ENCODE data around the gene HTR6. TPM values are rescaled to one million over a fixed set of nuclear protein-coding genes. Genes with fewer than 3 reads are reported as not detected.
"Not testable (repeated sequence)": the region's sequence is repeated elsewhere in the genome, so short reads cannot be mapped to it uniquely, and the experiment has no call there.

The HTR6 gene
- total and polyA plus RNA-seq, 2 donors, result 0.02 TPM; not detected in 1

DNA sequence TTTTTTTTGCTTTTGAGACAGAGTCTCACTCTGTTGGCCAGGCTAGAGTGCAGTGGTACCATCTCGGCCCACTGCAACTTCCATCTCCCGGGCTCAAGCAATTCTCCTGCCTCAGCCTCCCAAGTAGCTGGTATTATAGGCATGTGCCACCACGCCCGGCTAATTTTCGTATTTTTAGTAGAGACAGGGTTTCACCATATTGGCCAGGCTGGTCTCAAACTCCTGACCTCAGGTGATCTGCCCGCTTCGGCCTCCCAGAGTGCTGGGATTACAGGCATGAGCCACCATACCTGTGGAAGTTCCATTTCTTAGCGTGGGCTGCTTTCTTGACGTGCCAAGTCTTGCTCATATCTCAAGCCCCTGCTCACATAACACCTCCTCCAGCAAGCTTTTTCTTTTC is 29.6 kb upstream of the HTR6 start:
- not testable (repeated sequence) for H3K36me3 ChIP-seq (ENCODE audit: control insufficient read depth in 2 of 2, insufficient read depth in 2 of 2, low read length in 1 of 2); H3K9me3 ChIP-seq (ENCODE audit: control insufficient read depth in 2 of 2, insufficient read depth in 1 of 2, low read length in 1 of 2); DNase-seq (ENCODE audit: low read depth in 6 of 9, low spot score in 9 of 9); H3K27ac ChIP-seq (ENCODE audit: low read depth in 1 of 2, low read length in 1 of 2); H3K4me3 ChIP-seq (ENCODE audit: low read length in 2 of 2); H3K27me3 ChIP-seq (ENCODE audit: control insufficient read depth in 2 of 2, insufficient read depth in 1 of 2, low read length in 1 of 2); H3K4me1 ChIP-seq (ENCODE audit: control insufficient read depth in 2 of 2, insufficient read depth in 2 of 2, low read length in 2 of 2)
- 97% methylated on average over 9 of the region's 9 CpGs for WGBS

DNA sequence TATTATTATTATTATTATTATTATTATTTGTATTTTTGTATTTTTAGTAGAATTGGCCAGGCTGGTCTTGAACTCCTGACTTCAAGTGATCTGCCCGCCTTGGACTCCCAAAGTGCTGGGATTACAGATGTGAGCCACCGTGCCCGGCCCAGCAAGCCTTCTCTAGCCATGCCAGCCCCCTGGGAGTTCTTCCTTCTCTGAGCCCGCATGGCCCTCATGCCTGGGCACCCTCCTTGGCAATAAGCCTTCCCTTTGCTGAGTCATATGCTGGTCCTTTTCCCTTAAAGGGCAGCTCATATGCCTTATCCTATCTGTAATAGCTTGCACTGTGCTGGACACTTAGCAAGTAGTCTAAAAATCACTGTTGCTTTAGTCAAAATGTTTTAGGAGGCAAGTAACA is 29.0 kb upstream of the HTR6 start:
- no peak for DNase-seq (ENCODE audit: low read depth in 6 of 9, low spot score in 9 of 9)
- Histone ChIP-seq H3K27ac (ENCODE audit: low read depth in 1 of 2, low read length in 1 of 2) (no peak overlapping the region), H3K36me3 (ENCODE audit: control insufficient read depth in 2 of 2, insufficient read depth in 2 of 2, low read length in 1 of 2) (no peaks in the 10 kb centered on the region), H3K9me3 (ENCODE audit: control insufficient read depth in 2 of 2, insufficient read depth in 1 of 2, low read length in 1 of 2) (no peaks in the 10 kb centered on the region), H3K4me1 (ENCODE audit: control insufficient read depth in 2 of 2, insufficient read depth in 2 of 2, low read length in 2 of 2) (no peaks in the 10 kb centered on the region), H3K4me3 (ENCODE audit: low read length in 2 of 2) (no peak overlapping the region), H3K27me3 (ENCODE audit: control insufficient read depth in 2 of 2, insufficient read depth in 1 of 2, low read length in 1 of 2) (peaks cover 0 to 7% of the 10 kb centered on the region in 2 donors)
- WGBS, result 97% methylated on average over 4 of the region's 4 CpGs

DNA sequence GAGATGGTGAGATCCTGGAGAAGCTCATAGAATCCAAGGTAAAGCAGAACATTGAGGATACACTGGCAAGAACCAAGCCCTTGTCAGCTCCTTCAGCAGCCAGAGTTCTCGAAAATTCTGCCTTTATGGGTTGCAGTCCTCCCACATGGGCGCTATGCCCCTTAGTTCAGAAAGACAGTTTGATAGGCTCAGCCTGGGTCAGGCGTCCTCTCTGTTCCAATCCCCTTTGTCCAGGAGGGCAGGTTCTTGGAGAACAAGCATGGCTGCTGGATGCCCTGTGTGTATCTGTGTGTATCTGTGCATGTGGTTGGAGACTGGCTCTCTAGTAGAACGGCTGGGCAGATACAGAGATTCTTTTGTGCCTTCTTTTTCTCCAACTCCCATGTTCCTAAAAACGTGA is 28.6 kb upstream of the HTR6 start:
- no peak overlapping the region for H3K4me3 ChIP-seq (ENCODE audit: low read length in 2 of 2)
- H3K27me3 ChIP-seq (ENCODE audit: control insufficient read depth in 2 of 2, insufficient read depth in 1 of 2, low read length in 1 of 2), result peaks cover 1 to 11% of the 10 kb centered on the region in 2 donors
- H3K27ac ChIP-seq (ENCODE audit: low read depth in 1 of 2, low read length in 1 of 2), result no peak overlapping the region
- 97% methylated on average over 5 of the region's 5 CpGs for WGBS
- DNase-seq (ENCODE audit: low read depth in 6 of 9, low spot score in 9 of 9), result no peak
- H3K4me1 ChIP-seq (ENCODE audit: control insufficient read depth in 2 of 2, insufficient read depth in 2 of 2, low read length in 2 of 2), result no peaks in the 10 kb centered on the region
- H3K36me3 ChIP-seq (ENCODE audit: control insufficient read depth in 2 of 2, insufficient read depth in 2 of 2, low read length in 1 of 2), result no peaks in the 10 kb centered on the region
- no peaks in the 10 kb centered on the region for H3K9me3 ChIP-seq (ENCODE audit: control insufficient read depth in 2 of 2, insufficient read depth in 1 of 2, low read length in 1 of 2)

DNA sequence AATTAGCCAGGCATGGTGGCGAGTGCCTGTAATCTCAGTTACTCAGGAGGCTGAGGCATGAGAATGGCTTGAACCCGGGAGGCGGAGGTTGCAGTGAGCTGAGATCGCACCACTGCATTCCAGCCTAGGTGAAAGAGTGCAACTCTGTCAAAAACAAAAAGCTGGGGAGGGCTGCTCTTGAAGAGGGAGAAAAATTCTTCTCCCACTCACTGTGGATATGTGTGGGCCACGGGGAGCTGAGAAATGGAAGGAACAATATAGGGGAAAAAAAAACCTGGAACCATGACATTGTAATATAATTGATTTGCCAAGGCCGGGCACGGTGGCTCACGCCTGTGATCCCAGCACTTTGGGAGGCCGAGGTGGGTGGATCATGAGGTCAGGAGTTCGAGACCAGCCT is 27.9 kb upstream of the HTR6 start:
- H3K9me3 ChIP-seq (ENCODE audit: control insufficient read depth in 2 of 2, insufficient read depth in 1 of 2, low read length in 1 of 2); H3K4me1 ChIP-seq (ENCODE audit: control insufficient read depth in 2 of 2, insufficient read depth in 2 of 2, low read length in 2 of 2); H3K27ac ChIP-seq (ENCODE audit: low read depth in 1 of 2, low read length in 1 of 2); DNase-seq (ENCODE audit: low read depth in 6 of 9, low spot score in 9 of 9); H3K36me3 ChIP-seq (ENCODE audit: control insufficient read depth in 2 of 2, insufficient read depth in 2 of 2, low read length in 1 of 2); H3K4me3 ChIP-seq (ENCODE audit: low read length in 2 of 2): not testable (repeated sequence)
- 97% methylated on average over 10 of the region's 10 CpGs for WGBS
- H3K27me3 ChIP-seq (ENCODE audit: control insufficient read depth in 2 of 2, insufficient read depth in 1 of 2, low read length in 1 of 2), result peaks cover 3 to 18% of the 10 kb centered on the region in 2 donors

DNA sequence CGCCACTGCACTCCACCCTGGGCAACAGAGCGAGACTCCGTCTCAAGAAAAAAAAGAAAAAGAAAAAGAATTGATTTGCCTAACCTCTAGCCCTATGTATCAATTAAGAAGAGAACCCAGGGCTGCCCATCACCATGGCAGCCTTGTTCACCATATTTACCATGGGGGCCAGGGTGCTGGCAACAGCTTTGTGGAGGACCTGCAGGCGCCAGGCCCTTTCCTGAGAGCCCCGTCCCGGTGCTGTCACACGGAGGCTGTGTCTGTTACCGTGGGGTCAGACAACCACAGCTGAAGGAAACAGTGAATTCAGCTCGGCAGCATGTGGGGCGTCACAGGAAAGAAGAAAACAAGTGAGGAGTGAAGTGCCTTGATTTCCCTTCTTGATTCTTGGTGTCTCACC is 27.1 kb upstream of the HTR6 start:
- Histone ChIP-seq H3K27ac (ENCODE audit: low read depth in 1 of 2, low read length in 1 of 2) (no peak overlapping the region), H3K4me3 (ENCODE audit: low read length in 2 of 2) (no peak overlapping the region), H3K36me3 (ENCODE audit: control insufficient read depth in 2 of 2, insufficient read depth in 2 of 2, low read length in 1 of 2) (no peaks in the 10 kb centered on the region), H3K9me3 (ENCODE audit: control insufficient read depth in 2 of 2, insufficient read depth in 1 of 2, low read length in 1 of 2) (no peaks in the 10 kb centered on the region), H3K4me1 (ENCODE audit: control insufficient read depth in 2 of 2, insufficient read depth in 2 of 2, low read length in 2 of 2) (no peaks in the 10 kb centered on the region), H3K27me3 (ENCODE audit: control insufficient read depth in 2 of 2, insufficient read depth in 1 of 2, low read length in 1 of 2) (peaks cover 3 to 26% of the 10 kb centered on the region in 2 donors)
- DNase-seq (ENCODE audit: low read depth in 6 of 9, low spot score in 9 of 9), result no peak
- 86% methylated on average over 10 of the region's 10 CpGs for WGBS

DNA sequence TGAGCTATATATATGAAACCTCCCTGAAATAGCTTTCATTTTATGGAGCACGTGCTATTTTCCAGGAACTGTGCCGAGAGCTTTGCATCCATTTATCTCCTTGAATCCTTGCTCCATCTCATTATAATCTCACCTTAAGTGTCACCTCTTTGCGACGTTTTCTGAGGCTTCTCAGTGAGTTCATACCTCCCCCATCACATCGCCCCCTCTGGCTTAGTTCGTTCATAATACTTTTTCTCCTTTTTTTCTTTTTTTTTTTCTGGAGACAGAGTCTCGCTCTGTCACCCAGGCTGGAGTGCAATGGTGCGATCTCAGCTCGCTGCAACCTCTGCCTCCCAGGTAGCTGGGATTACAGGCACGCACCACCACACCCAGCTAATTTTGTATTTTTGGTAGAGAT is 25.4 kb upstream of the HTR6 start:
- H3K4me3 ChIP-seq (ENCODE audit: low read length in 2 of 2); H3K27ac ChIP-seq (ENCODE audit: low read depth in 1 of 2, low read length in 1 of 2); H3K9me3 ChIP-seq (ENCODE audit: control insufficient read depth in 2 of 2, insufficient read depth in 1 of 2, low read length in 1 of 2); H3K36me3 ChIP-seq (ENCODE audit: control insufficient read depth in 2 of 2, insufficient read depth in 2 of 2, low read length in 1 of 2); H3K4me1 ChIP-seq (ENCODE audit: control insufficient read depth in 2 of 2, insufficient read depth in 2 of 2, low read length in 2 of 2); DNase-seq (ENCODE audit: low read depth in 6 of 9, low spot score in 9 of 9): not testable (repeated sequence)
- peaks cover 18 to 39% of the 10 kb centered on the region in 2 donors for H3K27me3 ChIP-seq (ENCODE audit: control insufficient read depth in 2 of 2, insufficient read depth in 1 of 2, low read length in 1 of 2)
- WGBS, result 88% methylated on average over 10 of the region's 10 CpGs

DNA sequence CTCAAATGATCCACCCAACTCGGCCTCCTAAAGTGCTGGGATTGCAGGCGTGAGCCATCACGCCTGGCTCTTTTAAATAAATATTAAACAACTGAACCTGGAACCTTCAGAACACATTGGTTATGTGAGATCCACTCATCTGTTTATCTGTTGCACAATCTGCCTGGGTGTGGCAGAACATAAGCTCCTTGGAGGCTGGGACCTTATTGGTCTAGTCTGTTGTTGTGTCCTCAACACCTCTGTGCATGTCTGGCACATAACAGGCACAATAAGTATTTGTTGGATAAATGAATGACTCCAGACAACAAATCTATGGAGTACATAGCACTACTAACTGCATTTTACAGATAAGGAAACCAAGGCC is 24.7 kb upstream of the HTR6 start:
- H3K27ac ChIP-seq (ENCODE audit: low read depth in 1 of 2, low read length in 1 of 2), result no peak overlapping the region
- no peak overlapping the region for H3K4me3 ChIP-seq (ENCODE audit: low read length in 2 of 2)
- H3K36me3 ChIP-seq (ENCODE audit: control insufficient read depth in 2 of 2, insufficient read depth in 2 of 2, low read length in 1 of 2), result no peaks in the 10 kb centered on the region
- peaks cover 25 to 45% of the 10 kb centered on the region in 2 donors for H3K27me3 ChIP-seq (ENCODE audit: control insufficient read depth in 2 of 2, insufficient read depth in 1 of 2, low read length in 1 of 2)
- peaks cover 10 to 11% of the 10 kb centered on the region in 2 donors for H3K4me1 ChIP-seq (ENCODE audit: control insufficient read depth in 2 of 2, insufficient read depth in 2 of 2, low read length in 2 of 2)
- no peaks in the 10 kb centered on the region for H3K9me3 ChIP-seq (ENCODE audit: control insufficient read depth in 2 of 2, insufficient read depth in 1 of 2, low read length in 1 of 2)
- DNase-seq (ENCODE audit: low read depth in 6 of 9, low spot score in 9 of 9), result no peak
- WGBS, result 92% methylated on average over 3 of the region's 3 CpGs

DNA sequence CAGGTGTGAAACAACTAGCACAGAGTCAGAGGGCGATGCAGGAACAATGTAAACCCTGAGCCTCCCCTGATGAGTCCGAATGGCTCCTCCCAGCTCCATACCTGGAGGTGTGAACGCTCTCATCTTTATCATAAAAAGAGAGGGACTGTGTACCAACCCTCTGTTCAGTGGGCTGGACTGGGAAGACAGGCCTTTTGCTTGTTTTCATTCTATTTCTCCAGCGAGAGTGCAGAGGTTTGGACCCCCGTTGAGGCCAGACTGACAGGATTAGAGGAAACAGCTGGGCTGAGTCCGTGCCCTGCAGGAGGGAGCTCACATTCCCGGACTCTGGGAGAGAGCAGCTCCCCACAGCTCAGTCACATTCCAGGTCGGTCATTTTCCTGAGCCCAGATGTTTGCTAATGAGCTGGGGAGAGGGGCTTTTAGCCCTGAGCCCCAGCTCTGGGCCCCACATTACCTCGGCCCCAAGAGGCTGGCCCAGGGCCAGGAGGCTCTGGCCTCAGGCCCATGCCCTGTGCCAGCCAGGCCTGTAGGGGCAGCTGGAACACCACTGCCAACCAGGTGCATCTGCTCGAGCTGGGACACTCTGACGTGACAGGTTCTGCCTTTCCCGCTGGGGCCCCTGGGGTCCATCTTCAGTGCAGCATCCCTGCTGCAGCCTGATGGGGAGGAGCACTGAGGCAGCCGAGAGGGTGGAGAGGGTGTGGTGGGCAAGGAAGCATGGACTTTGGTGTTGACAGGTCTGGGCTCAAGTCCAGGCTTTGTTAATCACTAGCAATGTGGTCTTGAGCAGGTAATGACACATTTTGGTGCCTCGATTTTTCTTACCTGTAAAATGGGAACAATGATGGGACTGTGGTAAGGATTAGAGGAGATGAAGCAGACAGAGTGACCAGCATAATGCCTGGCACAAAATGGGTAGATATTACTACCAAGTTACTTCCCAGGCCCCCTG is 24.0 kb upstream of the HTR6 start:
- WGBS, result 69% methylated on average over 14 of the region's 14 CpGs
- Histone ChIP-seq H3K36me3 (ENCODE audit: control insufficient read depth in 2 of 2, insufficient read depth in 2 of 2, low read length in 1 of 2) (no peaks in the 10 kb centered on the region), H3K4me1 (ENCODE audit: control insufficient read depth in 2 of 2, insufficient read depth in 2 of 2, low read length in 2 of 2) (peaks cover 10 to 11% of the 10 kb centered on the region in 2 donors), H3K9me3 (ENCODE audit: control insufficient read depth in 2 of 2, insufficient read depth in 1 of 2, low read length in 1 of 2) (no peaks in the 10 kb centered on the region), H3K4me3 (ENCODE audit: low read length in 2 of 2) (no peak overlapping the region), H3K27ac (ENCODE audit: low read depth in 1 of 2, low read length in 1 of 2) (no peak overlapping the region), H3K27me3 (ENCODE audit: control insufficient read depth in 2 of 2, insufficient read depth in 1 of 2, low read length in 1 of 2) (peaks cover 32 to 51% of the 10 kb centered on the region in 2 donors)
- no peak for DNase-seq (ENCODE audit: low read depth in 6 of 9, low spot score in 9 of 9)

DNA sequence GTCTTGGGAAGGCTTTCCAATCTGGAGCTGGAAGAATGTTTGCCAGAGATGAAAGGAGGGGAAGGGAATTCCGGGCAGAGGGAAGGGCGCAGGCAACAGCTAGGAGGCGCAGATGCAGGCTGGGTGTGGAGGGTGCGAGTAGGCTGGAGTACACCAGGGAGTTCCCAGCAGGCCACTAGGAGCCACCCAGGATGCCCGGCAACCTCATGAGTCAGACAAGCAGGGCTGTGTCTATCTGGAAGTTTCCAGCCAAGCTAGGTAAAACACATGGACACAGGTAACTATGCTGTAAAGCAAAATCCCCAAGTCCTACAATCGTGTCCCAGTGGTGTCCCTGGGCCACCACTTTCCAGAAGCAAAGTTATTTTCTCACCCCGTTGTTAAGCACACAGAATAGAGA is 21.6 kb upstream of the HTR6 start:
- Histone ChIP-seq H3K9me3 (ENCODE audit: control insufficient read depth in 2 of 2, insufficient read depth in 1 of 2, low read length in 1 of 2) (no peaks in the 10 kb centered on the region), H3K27ac (ENCODE audit: low read depth in 1 of 2, low read length in 1 of 2) (no peak overlapping the region), H3K36me3 (ENCODE audit: control insufficient read depth in 2 of 2, insufficient read depth in 2 of 2, low read length in 1 of 2) (no peaks in the 10 kb centered on the region), H3K4me1 (ENCODE audit: control insufficient read depth in 2 of 2, insufficient read depth in 2 of 2, low read length in 2 of 2) (peaks cover 10 to 11% of the 10 kb centered on the region in 2 donors), H3K27me3 (ENCODE audit: control insufficient read depth in 2 of 2, insufficient read depth in 1 of 2, low read length in 1 of 2) (peaks cover 42 to 74% of the 10 kb centered on the region in 2 donors), H3K4me3 (ENCODE audit: low read length in 2 of 2) (no peak overlapping the region)
- WGBS, result 86% methylated on average over 7 of the region's 7 CpGs
- DNase-seq (ENCODE audit: low read depth in 6 of 9, low spot score in 9 of 9), result no peak
